GM12878 (cell line): ENCODE data around the gene TFDP1. TPM values are rescaled to one million over a fixed set of nuclear protein-coding genes. Genes with fewer than 3 reads are reported as not detected.

Source experiments
- ATAC-seq: fragments of 200-7000 bp; cut with Tn5 transposase; 3 replicates; pipeline ENCODE4 v1.9.1; 2020; ENCODE audit warnings: mild to moderate bottlenecking, moderate library complexity
- BruUV-seq: library from RNA; stranded (reverse); fragments of 400-500 nt; replicated peaks from 2 replicates; lab custom pipeline; 2021; lab: Mats Ljungman, UMichigan
- CTCF ChIA-PET: fragments of 300-600 bp; sonication (Branson Sonifier 250); formaldehyde crosslinking; extraction: SDS; loops from one replicate; lab custom pipeline; 2021; ENCODE audit warnings: inconsistent platforms; lab: Yijun Ruan, JAX
- POLR2A ChIA-PET: fragments of 350-600 bp; formaldehyde crosslinking; extraction: SDS; loops from one replicate; lab custom pipeline; 2021; ENCODE audit warnings: inconsistent platforms; lab: Charles Lee
- RAD21 ChIA-PET: fragments of 300-600 bp; sonication (Branson Sonifier 250); formaldehyde crosslinking; loops from one replicate; lab custom pipeline; 2023; ENCODE audit warnings: antibody characterized with exemption; ENCODE audit not compliant: unreplicated experiment; lab: Charles Lee
- SMC1A ChIA-PET: fragments of 300-600 bp; sonication (Branson Sonifier 250); formaldehyde crosslinking; loops from one replicate; lab custom pipeline; 2023; ENCODE audit not compliant: unreplicated experiment, uncharacterized antibody; lab: Charles Lee
- DNase-seq: peaks from one replicate; pipeline ENCODE4 v3.0.0-alpha.2; 2011; ENCODE audit warnings: low read depth, low spot score
- FAIRE-seq: peaks from 3 replicates; lab custom pipeline; 2011; peaks lifted over from hg19 to GRCh38; lab: Jason Lieb, UNC
- H2AFZ ChIP-seq: 2 replicates; pipeline ENCODE4 v1.6.0; 2011; ENCODE audit warnings: low read depth, low read length, control low read depth; ENCODE audit not compliant: control insufficient read depth
- H3K27ac ChIP-seq: 2 replicates; pipeline ENCODE4 v1.5.1; 2011; ENCODE audit warnings: control low read depth; ENCODE audit not compliant: control insufficient read depth, insufficient read depth
- H3K27me3 ChIP-seq, 2 experiments: replicated peaks in 1 of 2; 2 replicates each; pipeline versions ENCODE4 v1.6.0 to v1.6.1; 2011; ENCODE audit warnings: low read length in 1 of 2; ENCODE audit not compliant: control insufficient read depth in 2 of 2, insufficient read depth in 2 of 2
- H3K36me3 ChIP-seq, 2 experiments: 2 replicates each; pipeline ENCODE4 v1.5.1; 2011; ENCODE audit warnings: low read length in 1 of 2; ENCODE audit not compliant: control insufficient read depth in 2 of 2, insufficient read depth in 2 of 2
- H3K4me1 ChIP-seq: 2 replicates; pipeline ENCODE4 v1.6.1; 2011; ENCODE audit warnings: mild to moderate bottlenecking, low read length, moderate library complexity, mixed read lengths; ENCODE audit not compliant: control insufficient read depth, insufficient read depth
- H3K4me2 ChIP-seq: 2 replicates; pipeline ENCODE4 v1.6.0; 2011; ENCODE audit warnings: control low read depth; ENCODE audit not compliant: control insufficient read depth, insufficient read depth
- H3K4me3 ChIP-seq: fragments of 200-600 bp; sonication (generic); 2 replicates; pipeline ENCODE4 v1.5.1; 2016
- H3K79me2 ChIP-seq: 2 replicates; pipeline ENCODE4 v1.6.0; 2011; ENCODE audit warnings: low read length; ENCODE audit not compliant: control insufficient read depth, insufficient read depth
- H3K9ac ChIP-seq: 2 replicates; pipeline ENCODE4 v1.8.0; 2011; ENCODE audit warnings: low read length, control low read depth, mixed read lengths; ENCODE audit not compliant: control insufficient read depth, insufficient read depth
- H3K9me3 ChIP-seq: replicated peaks from 3 replicates; pipeline ENCODE4 v1.5.1; 2011; ENCODE audit warnings: mild to moderate bottlenecking, low read length; ENCODE audit not compliant: control insufficient read depth, insufficient read depth
- H4K20me1 ChIP-seq: 2 replicates; pipeline ENCODE4 v1.6.0; 2011; ENCODE audit not compliant: control insufficient read depth, insufficient read depth
- ATF2 ChIP-seq: IDR thresholded peaks from 2 replicates; pipeline ENCODE4 v1.6.1; 2012; ENCODE audit warnings: low read length, inconsistent platforms
- FOS ChIP-seq: IDR thresholded peaks from 3 replicates; pipeline ENCODE4 v1.6.1; 2011; ENCODE audit warnings: borderline replicate concordance; ENCODE audit not compliant: insufficient read length; ENCODE audit errors: extremely low read depth
- MLLT1 ChIP-seq: fragments of 450-650 bp; IDR thresholded peaks from 2 replicates; pipeline ENCODE4 v1.6.1; 2016; ENCODE audit warnings: mild to moderate bottlenecking
- PAX8 ChIP-seq: fragments of 450-650 bp; IDR thresholded peaks from 2 replicates; pipeline ENCODE4 v1.6.1; 2017; ENCODE audit warnings: mild to moderate bottlenecking, moderate library complexity
- SKIL ChIP-seq: fragments of 450-650 bp; IDR thresholded peaks from 2 replicates; pipeline ENCODE4 v1.6.1; 2017; ENCODE audit warnings: mild to moderate bottlenecking, low read depth, inconsistent platforms; ENCODE audit not compliant: poor library complexity, severe bottlenecking
- SMARCA5 ChIP-seq: fragments of 450-650 bp; IDR thresholded peaks from 2 replicates; pipeline ENCODE4 v1.6.1; 2017; ENCODE audit warnings: mild to moderate bottlenecking
- SMC3 ChIP-seq: IDR thresholded peaks from 2 replicates; pipeline ENCODE4 v1.6.1; 2011; ENCODE audit warnings: low read length, improper control_type of control experiment, borderline replicate concordance
- STAT3 ChIP-seq: IDR thresholded peaks from 2 replicates; pipeline ENCODE4 v1.6.1; 2011; ENCODE audit warnings: low read depth, low read length, improper control_type of control experiment
- YY1 ChIP-seq: IDR thresholded peaks from 2 replicates; pipeline ENCODE4 v1.6.1; 2011; ENCODE audit warnings: low read depth, mild to moderate bottlenecking, low read length
- ZBTB40 ChIP-seq: fragments of 450-650 bp; IDR thresholded peaks from 2 replicates; pipeline ENCODE4 v1.6.1; 2016; ENCODE audit warnings: mild to moderate bottlenecking, moderate library complexity, borderline replicate concordance
- WGBS: methylation state at CpG from one replicate; pipeline ENCODE4 v1.1.6; 2016; ENCODE audit warnings: low lambda C conversion rate; ENCODE audit not compliant: insufficient replicate concordance, insufficient coverage; ENCODE audit errors: missing lambda C conversion rate; 5-methylcytosine and 5-hydroxymethylcytosine counted together
- in situ Hi-C: fragments of 300-500 bp; cut with MboI; formaldehyde crosslinking; loops from 9 replicates; pipeline ENCODE4 v1.14.3; 2018; ENCODE audit warnings: mixed read lengths
- intact Hi-C: fragments of 100-400 bp; cut with micrococcal nuclease; formaldehyde crosslinking; loops from one replicate; pipeline ENCODE4 v1.14.2; 2022; ENCODE audit not compliant: unreplicated experiment
- polyA plus RNA-seq, 11 experiments: library from polyadenylated mRNA; depleted of rRNA in 4 of 11; unstranded in 6 of 11; stranded (reverse) in 5 of 11; fragments of >200 nt; fragmentation: Nextera tagmentation in 4 of 11; fragmentation: Illumina TruSeq in 1 of 11; extraction: Ambion mirVana in 4 of 11; extraction: Trizol in 1 of 11; gene quantifications; 1 replicate in 1 of 11; 2 replicates in 10 of 11; pipeline versions ENCODE4 v1.2.1 to v1.2.3, GENCODE V29; 2011 to 2016; ENCODE audit warnings: inconsistent platforms in 2 of 11, missing spikeins in 2 of 11, low read depth in 1 of 11
- total RNA-seq, 4 experiments: library from RNA; depleted of rRNA in 3 of 4; stranded (reverse); fragments of >200 nt in 3 of 4; fragmentation: Illumina TruSeq in 1 of 4; extraction: Trizol in 1 of 4; gene quantifications; 2 replicates each; pipeline versions ENCODE4 v1.2.1 to v1.2.3, GENCODE V29; 2013 to 2021

TFDP1 gene
- total and polyA plus RNA-seq, 10 of the 15 experiments (the other 5 are each of a cell fraction or from before 2014, with no cell fraction given), result 37.7 to 254 (median 119) TPM

- ChIA-PET RAD21 (no interaction called here), SMC1A (no interaction called here), POLR2A (no interaction called here), CTCF (no interaction called here)
- Histone ChIP-seq H2AFZ (no peak overlapping the region), H3K9me3 (no peaks in the 10 kb centered on the region), H3K4me1 (no peaks in the 10 kb centered on the region), H3K9ac (no peak overlapping the region), H3K79me2 (no peaks in the 10 kb centered on the region), H3K27ac (no peak overlapping the region), H3K27me3 (no peaks in the 10 kb centered on the region), H3K4me2 (no peak overlapping the region), H3K4me3 (no peak overlapping the region), H3K36me3 (peaks cover 2 to 9% of the 10 kb centered on the region in 2 experiments), H4K20me1 (no peaks in the 10 kb centered on the region)
- in situ Hi-C loops (no loop called here), intact Hi-C loops (no loop called here)
- TF ChIP-seq SKIL (no peak), ATF2 (no peak), ZBTB40 (no peak), FOS (no peak), MLLT1 (no peak), SMARCA5 (no peak), PAX8 (no peak), STAT3 (no peak), SMC3 (no peak), YY1 (no peak)
- WGBS, result 94% methylated on average over 9 of the region's 9 CpGs
- no TSS peak for BruUV-seq
- FAIRE-seq, result no peak
- ATAC-seq, result no peak
- no peak for DNase-seq
Observed at GRCh38 chr13:113645329-113645728, 60.8 kb downstream of the TFDP1 start.
